Uterus (tissue), 4 donors: Measurements from ENCODE around the gene PI16. TPM values are rescaled to one million over a fixed set of nuclear protein-coding genes. Genes with fewer than 3 reads are reported as not detected.

Experiments used
- DNase-seq, 2 donors: peaks; one replicate each; pipeline ENCODE4 v3.0.0-alpha.2; 2019 to 2020
- H3K27ac ChIP-seq, 2 donors: fragments of 200-600 bp; sonication (generic); 1 replicate in 1 of 2; 2 replicates in 1 of 2; pipeline ENCODE4 v1.5.1; 2016 to 2018
- H3K27me3 ChIP-seq, 2 donors: fragments of 200-600 bp; sonication (generic); one replicate each; pipeline ENCODE4 v1.5.1; 2018 to 2019; ENCODE audit warnings: control low read depth in 1 of 2
- H3K36me3 ChIP-seq, 2 donors: fragments of 200-600 bp; sonication (generic); one replicate each; pipeline ENCODE4 v1.5.1; 2019; ENCODE audit warnings: control low read depth in 1 of 2
- H3K4me1 ChIP-seq, 2 donors: fragments of 200-600 bp; sonication (generic); one replicate each; pipeline ENCODE4 v1.5.1; 2018 to 2019; ENCODE audit warnings: control low read depth in 1 of 2
- H3K4me3 ChIP-seq, 2 donors: fragments of 200-600 bp; sonication (generic); 1 replicate in 1 of 2; 2 replicates in 1 of 2; pipeline ENCODE4 v1.5.1; 2018 to 2019; ENCODE audit warnings: mild to moderate bottlenecking in 1 of 2
- H3K9me3 ChIP-seq, 2 donors: fragments of 200-600 bp; sonication (generic); one replicate each; pipeline ENCODE4 v1.5.1; 2019; ENCODE audit warnings: control low read depth in 1 of 2
- POLR2A ChIP-seq, 2 donors: fragments of 450-650 bp; IDR thresholded peaks; one replicate each; pipeline ENCODE4 v1.6.1; 2016; ENCODE audit warnings: antibody characterized with exemption in 2 of 2, mild to moderate bottlenecking in 1 of 2, moderate library complexity in 1 of 2
- intact Hi-C: fragments of 100-400 bp; cut with DNase I; formaldehyde crosslinking; loops from one replicate; pipeline ENCODE4 v1.15.1; 2023; ENCODE audit warnings: low total_unique reads
- total RNA-seq, 4 donors: library from RNA; depleted of rRNA in 3 of 4; stranded (reverse); fragments of >200 nt in 3 of 4; gene quantifications; one replicate each; pipeline versions ENCODE4 v1.1.0 to v1.2.4, GENCODE V29; 2014 to 2023
- TF ChIP-seq, protein P1 (sequence below), 4 experiments: fragments of 200-600 bp in 2 of 4; fragments of 450-650 bp in 2 of 4; sonication (generic) in 2 of 4; IDR thresholded peaks; one replicate each; pipeline ENCODE4 v1.5.1; 2016 to 2019; ENCODE audit warnings: antibody characterized with exemption in 4 of 4, mild to moderate bottlenecking in 2 of 4, moderate library complexity in 1 of 4
- donor health status: DM: yes; HTN: yes; CAD: no.

Gene PI16
- total RNA-seq, 4 donors from 2014 or later, result 1.2 to 32.4 (median 6.7) TPM

- H3K36me3 ChIP-seq, result no peaks in the 10 kb centered on the region
- no peaks in the 10 kb centered on the region for H3K4me1 ChIP-seq
- no peaks in the 10 kb centered on the region for H3K9me3 ChIP-seq
- no peak for DNase-seq
- no peak overlapping the region for H3K4me3 ChIP-seq
- TF ChIP-seq, protein P1, sequence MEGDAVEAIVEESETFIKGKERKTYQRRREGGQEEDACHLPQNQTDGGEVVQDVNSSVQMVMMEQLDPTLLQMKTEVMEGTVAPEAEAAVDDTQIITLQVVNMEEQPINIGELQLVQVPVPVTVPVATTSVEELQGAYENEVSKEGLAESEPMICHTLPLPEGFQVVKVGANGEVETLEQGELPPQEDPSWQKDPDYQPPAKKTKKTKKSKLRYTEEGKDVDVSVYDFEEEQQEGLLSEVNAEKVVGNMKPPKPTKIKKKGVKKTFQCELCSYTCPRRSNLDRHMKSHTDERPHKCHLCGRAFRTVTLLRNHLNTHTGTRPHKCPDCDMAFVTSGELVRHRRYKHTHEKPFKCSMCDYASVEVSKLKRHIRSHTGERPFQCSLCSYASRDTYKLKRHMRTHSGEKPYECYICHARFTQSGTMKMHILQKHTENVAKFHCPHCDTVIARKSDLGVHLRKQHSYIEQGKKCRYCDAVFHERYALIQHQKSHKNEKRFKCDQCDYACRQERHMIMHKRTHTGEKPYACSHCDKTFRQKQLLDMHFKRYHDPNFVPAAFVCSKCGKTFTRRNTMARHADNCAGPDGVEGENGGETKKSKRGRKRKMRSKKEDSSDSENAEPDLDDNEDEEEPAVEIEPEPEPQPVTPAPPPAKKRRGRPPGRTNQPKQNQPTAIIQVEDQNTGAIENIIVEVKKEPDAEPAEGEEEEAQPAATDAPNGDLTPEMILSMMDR (IDR thresholded peaks at IDR 0.05), result no peak
- TF ChIP-seq POLR2A (IDR thresholded peaks at IDR 0.05), result no peak
- no peak overlapping the region for H3K27ac ChIP-seq
- intact Hi-C loops, result no loop called here
- H3K27me3 ChIP-seq, result no peaks in the 10 kb centered on the region
These were observed 22.4 kb downstream of the PI16 start for GRCh38 chr6:36976931-36977330.

- Histone ChIP-seq H3K36me3 (no peaks in the 10 kb centered on the region), H3K27ac (no peak overlapping the region), H3K27me3 (no peaks in the 10 kb centered on the region), H3K4me1 (no peaks in the 10 kb centered on the region), H3K9me3 (no peaks in the 10 kb centered on the region), H3K4me3 (no peak overlapping the region)
- intact Hi-C loops, result no loop called here
- DNase-seq, result no peak
- TF ChIP-seq, protein P1 (IDR thresholded peaks at IDR 0.05), result peak in 1 of 4 experiments; percentile 23
- TF ChIP-seq POLR2A (IDR thresholded peaks at IDR 0.05), result no peak
These were observed 23.0 kb downstream of the PI16 start for GRCh38 chr6:36977470-36977941.

- Histone ChIP-seq H3K9me3 (no peaks in the 10 kb centered on the region), H3K4me3 (no peak overlapping the region), H3K27ac (peak overlapping the region in 1 of 2 donors; percentile 74), H3K27me3 (no peaks in the 10 kb centered on the region), H3K36me3 (no peaks in the 10 kb centered on the region), H3K4me1 (peaks cover 0 to 5% of the 10 kb centered on the region in 2 donors)
- DNase-seq, result no peak
- intact Hi-C loops, result no loop called here
- no peak for TF ChIP-seq POLR2A (IDR thresholded peaks at IDR 0.05)
- TF ChIP-seq, protein P1 (IDR thresholded peaks at IDR 0.05), result no peak
These were observed 24.1 kb downstream of the PI16 start for GRCh38 chr6:36978421-36979346.

DNA sequence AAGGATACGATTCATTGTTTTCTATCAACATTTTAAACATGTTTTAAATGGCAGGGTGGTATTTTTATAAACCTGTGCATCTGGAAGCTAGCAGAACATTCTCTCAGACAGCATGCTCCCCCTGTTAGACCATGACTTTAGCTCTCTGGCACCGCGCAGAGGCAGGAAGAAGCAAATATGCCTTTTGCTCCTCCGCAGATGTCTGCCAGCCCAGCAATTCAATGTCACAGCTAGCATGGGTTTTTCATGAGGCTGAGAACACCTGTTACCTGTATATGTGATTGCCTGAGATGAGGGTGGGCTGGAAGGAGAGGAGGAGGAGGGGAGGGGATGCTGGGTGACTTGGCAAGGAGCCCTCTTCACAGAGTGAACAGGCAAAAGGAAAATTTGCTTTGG lies 24.8 kb downstream of the PI16 start:
- intact Hi-C loops, result no loop called here
- Histone ChIP-seq H3K36me3 (no peaks in the 10 kb centered on the region), H3K27ac (peak overlapping the region in 1 of 2 donors; percentile 74), H3K27me3 (no peaks in the 10 kb centered on the region), H3K9me3 (no peaks in the 10 kb centered on the region), H3K4me3 (no peak overlapping the region), H3K4me1 (peaks cover 5 to 6% of the 10 kb centered on the region in 2 donors)
- TF ChIP-seq, protein P1 (IDR thresholded peaks at IDR 0.05), result peak; percentile 40 to 71 (median 70)
- no peak for TF ChIP-seq POLR2A (IDR thresholded peaks at IDR 0.05)
- DNase-seq, result peak; percentile 56 to 61

GRCh38 chr6:36980129-36980528 lies 25.6 kb downstream of the PI16 start:
- H3K27ac ChIP-seq, result peak overlapping the region in 1 of 2 donors; percentile 74
- no peak for TF ChIP-seq POLR2A (IDR thresholded peaks at IDR 0.05)
- TF ChIP-seq, protein P1 (IDR thresholded peaks at IDR 0.05), result no peak
- H3K4me3 ChIP-seq, result no peak overlapping the region

More at GRCh38 chr6:36980129-36980528, 25.6 kb downstream of the PI16 start:
- Histone ChIP-seq H3K9me3 (no peaks in the 10 kb centered on the region), H3K4me1 (peaks cover 5 to 8% of the 10 kb centered on the region in 2 donors), H3K27me3 (no peaks in the 10 kb centered on the region), H3K36me3 (no peaks in the 10 kb centered on the region)
- intact Hi-C loops, result no loop called here
- no peak for DNase-seq
